NCI-H1048 (cell line): ENCODE results near the gene SH3RF2.

ENCODE experiments used
- DNase-seq: peaks from one replicate; lab custom pipeline; 2025; lab: John Stamatoyannopoulos, UW

SH3RF2 gene

GRCh38 chr5:146042628-146043279 is 106.4 kb downstream of the SH3RF2 start:
- no peak for DNase-seq

- DNase-seq = no peak
Measured at GRCh38 chr5:146043722-146044121, 107.3 kb downstream of the SH3RF2 start.

GRCh38 chr5:146047396-146047795 is 111.0 kb downstream of the SH3RF2 start:
- no peak for DNase-seq

GRCh38 chr5:146048994-146049703 is 112.8 kb downstream of the SH3RF2 start:
- peak; percentile 15 for DNase-seq

- no peak for DNase-seq
Measured at GRCh38 chr5:146049704-146050026, 113.3 kb downstream of the SH3RF2 start.

- no peak for DNase-seq
Measured at GRCh38 chr5:146050086-146050485, 113.7 kb downstream of the SH3RF2 start.

GRCh38 chr5:146051678-146052077 is 115.3 kb downstream of the SH3RF2 start:
- DNase-seq = no peak

- no peak for DNase-seq
Measured at GRCh38 chr5:146052780-146053179, 116.4 kb downstream of the SH3RF2 start.

GRCh38 chr5:146055432-146055831 is 119.1 kb downstream of the SH3RF2 start:
- no peak for DNase-seq

- DNase-seq = no peak
Measured at GRCh38 chr5:146059460-146060220, 123.3 kb downstream of the SH3RF2 start.

GRCh38 chr5:146060221-146060585 is 123.8 kb downstream of the SH3RF2 start:
- DNase-seq = no peak

GRCh38 chr5:146066968-146067367 is 130.6 kb downstream of the SH3RF2 start:
- no peak for DNase-seq

- DNase-seq = no peak
Measured at GRCh38 chr5:146068206-146068605, 131.8 kb downstream of the SH3RF2 start.

- DNase-seq = no peak
Measured at GRCh38 chr5:146068977-146069779, 132.8 kb downstream of the SH3RF2 start.

- no peak for DNase-seq
Measured at GRCh38 chr5:146069780-146070099, 133.4 kb downstream of the SH3RF2 start.

- DNase-seq = no peak
Measured at GRCh38 chr5:146070746-146071145, 134.4 kb downstream of the SH3RF2 start.

- DNase-seq = no peak
Measured at GRCh38 chr5:146071171-146071570, 134.8 kb downstream of the SH3RF2 start.

- DNase-seq = no peak
Measured at GRCh38 chr5:146072595-146072994, 136.2 kb downstream of the SH3RF2 start.

GRCh38 chr5:146073239-146073900 is 137.0 kb downstream of the SH3RF2 start:
- no peak for DNase-seq

- DNase-seq = no peak
Measured at GRCh38 chr5:146076028-146076427, 139.7 kb downstream of the SH3RF2 start.

GRCh38 chr5:146076455-146076854 is 140.1 kb downstream of the SH3RF2 start:
- no peak for DNase-seq

GRCh38 chr5:146078566-146078965 is 142.2 kb downstream of the SH3RF2 start:
- DNase-seq = no peak
